ENCODE data around the gene LRRTM2. TPM values are rescaled to one million over a fixed set of nuclear protein-coding genes. Genes with fewer than 3 reads are reported as not detected.

The LRRTM2 gene
- total RNA-seq, 1 donor from 2014 or later: 0.54 TPM

DNA sequence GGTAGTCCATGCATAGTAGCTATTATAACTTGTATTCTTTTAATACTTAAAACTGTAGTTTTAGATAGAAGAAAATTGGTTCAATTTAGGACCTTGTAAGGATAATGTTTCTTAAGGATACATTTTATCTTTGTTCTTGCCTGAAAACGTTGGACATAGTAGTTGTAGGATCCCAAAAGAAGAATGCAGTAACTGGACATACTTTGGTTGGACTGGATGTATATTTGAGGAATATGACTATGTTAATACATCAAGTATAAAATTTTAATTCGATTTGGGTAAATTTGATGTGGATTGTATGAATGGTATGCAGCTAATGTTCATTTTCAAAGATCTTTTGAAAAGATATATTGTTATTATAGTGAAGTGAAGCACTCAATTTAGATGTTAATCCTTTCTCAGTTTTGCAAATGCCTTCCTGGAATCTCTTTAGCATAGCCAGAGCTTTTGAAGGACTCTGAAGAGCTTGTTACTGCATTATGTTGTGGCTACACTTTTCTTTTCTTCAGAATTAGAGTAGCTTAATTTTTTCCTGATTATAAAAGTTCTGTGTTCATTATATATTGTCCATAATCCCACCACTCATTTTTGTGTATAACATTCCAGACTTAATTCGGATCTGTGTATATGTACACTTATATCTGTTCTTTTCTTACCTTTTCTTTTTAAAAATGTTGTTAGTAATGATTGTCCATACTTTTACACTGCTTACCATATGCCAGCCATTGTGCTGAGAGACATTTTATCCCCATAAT lies 41.2 kb downstream of the LRRTM2 start:
- H3K4me1 Mint-ChIP-seq (ENCODE audit: low read depth, unreplicated experiment): peaks cover 43% of the 10 kb centered on the region

DNA sequence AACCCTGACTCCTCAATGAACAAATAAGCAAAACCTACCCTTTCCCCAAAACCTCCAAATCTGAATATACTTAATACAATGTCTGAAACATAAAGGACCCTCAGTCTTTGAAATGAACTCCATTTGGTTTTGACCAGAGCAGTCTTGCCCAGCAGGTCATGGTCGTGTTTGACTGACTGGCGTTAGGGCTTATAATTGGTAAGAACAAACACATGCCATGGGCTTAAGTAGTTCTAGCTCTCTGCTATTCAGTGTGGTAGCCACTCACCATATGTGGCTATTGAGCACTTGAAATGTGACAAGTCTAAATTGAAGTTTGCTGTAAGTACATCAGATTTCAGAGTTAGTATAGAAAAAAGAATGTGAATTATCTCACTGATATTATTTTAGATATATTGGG lies 42.1 kb downstream of the LRRTM2 start:
- no peak overlapping the region for H2AFZ ChIP-seq (ENCODE audit: low read depth, low read length)
- H3K9me3 Mint-ChIP-seq (ENCODE audit: unreplicated experiment): no peaks in the 10 kb centered on the region
- peaks cover 10% of the 10 kb centered on the region for H3K36me3 ChIP-seq (ENCODE audit: insufficient read depth, low read length)
- H3K36me3 Mint-ChIP-seq (ENCODE audit: low read depth, unreplicated experiment): peaks cover 10% of the 10 kb centered on the region
- peaks cover 43% of the 10 kb centered on the region for H3K4me1 Mint-ChIP-seq (ENCODE audit: low read depth, unreplicated experiment)
- H3K4me3 Mint-ChIP-seq (ENCODE audit: unreplicated experiment): no peak overlapping the region
- H4K20me1 ChIP-seq (ENCODE audit: insufficient read depth, low read length): peaks cover 88% of the 10 kb centered on the region
- H3K79me2 ChIP-seq (ENCODE audit: insufficient read depth, low read length): peaks cover 89% of the 10 kb centered on the region
- H3K4me2 ChIP-seq (ENCODE audit: low read length): no peak overlapping the region
- no peak overlapping the region for H3K27ac ChIP-seq (ENCODE audit: low read depth, low read length)
- H3K4me3 ChIP-seq (ENCODE audit: insufficient read depth, low read depth, low read length): no peak overlapping the region
- H3K27me3 Mint-ChIP-seq (ENCODE audit: low read depth, unreplicated experiment): no peaks in the 10 kb centered on the region
- H3K9me3 ChIP-seq (ENCODE audit: insufficient read depth, low read depth, low read length): no peaks in the 10 kb centered on the region
- peak overlapping the region; percentile 35 for H3K27ac Mint-ChIP-seq (ENCODE audit: unreplicated experiment)
- no peaks in the 10 kb centered on the region for H3K27me3 ChIP-seq (ENCODE audit: insufficient read depth, low read length)
- no peak overlapping the region for H3K9ac ChIP-seq (ENCODE audit: low read length)
- peaks cover 11% of the 10 kb centered on the region for H3K4me1 ChIP-seq (ENCODE audit: insufficient read depth, low read length)
- TF ChIP-seq EZH2 (IDR thresholded peaks at IDR 0.05; ENCODE audit: insufficient read depth, low read length): no peak
- TF ChIP-seq, protein P1, sequence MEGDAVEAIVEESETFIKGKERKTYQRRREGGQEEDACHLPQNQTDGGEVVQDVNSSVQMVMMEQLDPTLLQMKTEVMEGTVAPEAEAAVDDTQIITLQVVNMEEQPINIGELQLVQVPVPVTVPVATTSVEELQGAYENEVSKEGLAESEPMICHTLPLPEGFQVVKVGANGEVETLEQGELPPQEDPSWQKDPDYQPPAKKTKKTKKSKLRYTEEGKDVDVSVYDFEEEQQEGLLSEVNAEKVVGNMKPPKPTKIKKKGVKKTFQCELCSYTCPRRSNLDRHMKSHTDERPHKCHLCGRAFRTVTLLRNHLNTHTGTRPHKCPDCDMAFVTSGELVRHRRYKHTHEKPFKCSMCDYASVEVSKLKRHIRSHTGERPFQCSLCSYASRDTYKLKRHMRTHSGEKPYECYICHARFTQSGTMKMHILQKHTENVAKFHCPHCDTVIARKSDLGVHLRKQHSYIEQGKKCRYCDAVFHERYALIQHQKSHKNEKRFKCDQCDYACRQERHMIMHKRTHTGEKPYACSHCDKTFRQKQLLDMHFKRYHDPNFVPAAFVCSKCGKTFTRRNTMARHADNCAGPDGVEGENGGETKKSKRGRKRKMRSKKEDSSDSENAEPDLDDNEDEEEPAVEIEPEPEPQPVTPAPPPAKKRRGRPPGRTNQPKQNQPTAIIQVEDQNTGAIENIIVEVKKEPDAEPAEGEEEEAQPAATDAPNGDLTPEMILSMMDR (IDR thresholded peaks at IDR 0.05; ENCODE audit: insufficient read depth, low read depth, low read length): no peak
- no peak for FAIRE-seq
- no peak for DNase-seq (ENCODE audit: low read depth)

More for the DNA sequence above, 41.2 kb downstream of the LRRTM2 start:
- peak; percentile 13 for FAIRE-seq
- H2AFZ ChIP-seq (ENCODE audit: low read depth, low read length): no peak overlapping the region
- no peak overlapping the region for H3K27ac ChIP-seq (ENCODE audit: low read depth, low read length)
- Mint-ChIP-seq H3K9me3 (ENCODE audit: unreplicated experiment) (no peaks in the 10 kb centered on the region), H3K4me3 (ENCODE audit: unreplicated experiment) (no peak overlapping the region), H3K27ac (ENCODE audit: unreplicated experiment) (no peak overlapping the region), H3K27me3 (ENCODE audit: low read depth, unreplicated experiment) (no peaks in the 10 kb centered on the region), H3K36me3 (ENCODE audit: low read depth, unreplicated experiment) (peaks cover 12% of the 10 kb centered on the region)
- TF ChIP-seq, protein P1 (IDR thresholded peaks at IDR 0.05; ENCODE audit: insufficient read depth, low read depth, low read length): no peak
- no peak for TF ChIP-seq EZH2 (IDR thresholded peaks at IDR 0.05; ENCODE audit: insufficient read depth, low read length)
- H3K9me3 ChIP-seq (ENCODE audit: insufficient read depth, low read depth, low read length): no peaks in the 10 kb centered on the region
- H3K4me3 ChIP-seq (ENCODE audit: insufficient read depth, low read depth, low read length): no peak overlapping the region
- peaks cover 11% of the 10 kb centered on the region for H3K4me1 ChIP-seq (ENCODE audit: insufficient read depth, low read length)
- peaks cover 93% of the 10 kb centered on the region for H3K79me2 ChIP-seq (ENCODE audit: insufficient read depth, low read length)
- no peak overlapping the region for H3K9ac ChIP-seq (ENCODE audit: low read length)
- no peak for DNase-seq (ENCODE audit: low read depth)
- peaks cover 88% of the 10 kb centered on the region for H4K20me1 ChIP-seq (ENCODE audit: insufficient read depth, low read length)
- peaks cover 2% of the 10 kb centered on the region for H3K36me3 ChIP-seq (ENCODE audit: insufficient read depth, low read length)
- no peaks in the 10 kb centered on the region for H3K27me3 ChIP-seq (ENCODE audit: insufficient read depth, low read length)
- no peak overlapping the region for H3K4me2 ChIP-seq (ENCODE audit: low read length)

DNA sequence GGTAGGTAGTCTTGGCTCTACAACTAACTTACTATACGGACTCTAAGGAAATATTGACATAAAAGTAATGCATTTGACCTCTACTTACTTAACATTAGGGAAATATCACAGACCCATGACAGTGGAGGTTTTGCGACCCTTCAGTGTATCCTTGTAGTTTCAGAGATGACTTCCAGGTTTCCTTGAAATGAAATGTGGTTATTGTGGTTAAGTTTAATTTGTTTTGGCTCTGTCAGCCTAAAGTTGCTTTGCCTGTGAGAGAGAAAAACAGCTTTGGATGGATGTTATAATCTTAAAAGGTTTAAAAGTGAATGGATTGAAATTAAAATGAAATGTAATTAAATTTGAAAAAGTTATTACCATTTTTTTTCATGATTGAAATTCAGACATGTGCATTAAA lies 42.9 kb downstream of the LRRTM2 start:
- no peak overlapping the region for H3K4me3 ChIP-seq (ENCODE audit: insufficient read depth, low read depth, low read length)
- H3K27ac Mint-ChIP-seq (ENCODE audit: unreplicated experiment): no peak overlapping the region
- no peak overlapping the region for H3K27ac ChIP-seq (ENCODE audit: low read depth, low read length)
- H3K36me3 ChIP-seq (ENCODE audit: insufficient read depth, low read length): peaks cover 19% of the 10 kb centered on the region
- H3K9me3 Mint-ChIP-seq (ENCODE audit: unreplicated experiment): no peaks in the 10 kb centered on the region
- TF ChIP-seq, protein P1 (IDR thresholded peaks at IDR 0.05; ENCODE audit: insufficient read depth, low read depth, low read length): no peak
- TF ChIP-seq EZH2 (IDR thresholded peaks at IDR 0.05; ENCODE audit: insufficient read depth, low read length): no peak
- H3K9ac ChIP-seq (ENCODE audit: low read length): no peak overlapping the region
- H3K4me1 Mint-ChIP-seq (ENCODE audit: low read depth, unreplicated experiment): peaks cover 43% of the 10 kb centered on the region
- H3K27me3 ChIP-seq (ENCODE audit: insufficient read depth, low read length): no peaks in the 10 kb centered on the region
- no peaks in the 10 kb centered on the region for H3K27me3 Mint-ChIP-seq (ENCODE audit: low read depth, unreplicated experiment)
- H3K4me3 Mint-ChIP-seq (ENCODE audit: unreplicated experiment): no peak overlapping the region
- H3K4me2 ChIP-seq (ENCODE audit: low read length): no peak overlapping the region
- H4K20me1 ChIP-seq (ENCODE audit: insufficient read depth, low read length): peaks cover 88% of the 10 kb centered on the region
- FAIRE-seq (no peak), DNase-seq (ENCODE audit: low read depth) (peak; percentile 55)
- peaks cover 10% of the 10 kb centered on the region for H3K36me3 Mint-ChIP-seq (ENCODE audit: low read depth, unreplicated experiment)
- H3K4me1 ChIP-seq (ENCODE audit: insufficient read depth, low read length): peaks cover 11% of the 10 kb centered on the region
- H2AFZ ChIP-seq (ENCODE audit: low read depth, low read length): no peak overlapping the region
- H3K9me3 ChIP-seq (ENCODE audit: insufficient read depth, low read depth, low read length): no peaks in the 10 kb centered on the region
- peaks cover 90% of the 10 kb centered on the region for H3K79me2 ChIP-seq (ENCODE audit: insufficient read depth, low read length)
